Cardiac fibroblast (primary cell): ENCODE measurements around the gene KIF1A.
"Not testable (repeated sequence)": the region's sequence is repeated elsewhere in the genome, so short reads cannot be mapped to it uniquely, and the experiment has no call there.

Experiments used
- DNase-seq, 2 donors: peaks; one replicate each; pipeline versions ENCODE4 v3.0.0 to v3.0.0-alpha.2; 2010; ENCODE audit warnings: low read depth in 2 of 2
- H3K4me3 ChIP-seq, 2 donors: replicated peaks in 1 of 2; 1 replicate in 1 of 2; 2 replicates in 1 of 2; pipeline ENCODE4 v1.5.1; 2011; ENCODE audit warnings: low read depth in 2 of 2, low read length in 2 of 2, mild to moderate bottlenecking in 2 of 2, moderate library complexity in 1 of 2
- TF ChIP-seq, protein P1 (sequence below): IDR thresholded peaks from one replicate; pipeline ENCODE4 v1.5.1; 2011; ENCODE audit warnings: low read depth, mild to moderate bottlenecking, low read length, inconsistent platforms

The KIF1A gene

DNA sequence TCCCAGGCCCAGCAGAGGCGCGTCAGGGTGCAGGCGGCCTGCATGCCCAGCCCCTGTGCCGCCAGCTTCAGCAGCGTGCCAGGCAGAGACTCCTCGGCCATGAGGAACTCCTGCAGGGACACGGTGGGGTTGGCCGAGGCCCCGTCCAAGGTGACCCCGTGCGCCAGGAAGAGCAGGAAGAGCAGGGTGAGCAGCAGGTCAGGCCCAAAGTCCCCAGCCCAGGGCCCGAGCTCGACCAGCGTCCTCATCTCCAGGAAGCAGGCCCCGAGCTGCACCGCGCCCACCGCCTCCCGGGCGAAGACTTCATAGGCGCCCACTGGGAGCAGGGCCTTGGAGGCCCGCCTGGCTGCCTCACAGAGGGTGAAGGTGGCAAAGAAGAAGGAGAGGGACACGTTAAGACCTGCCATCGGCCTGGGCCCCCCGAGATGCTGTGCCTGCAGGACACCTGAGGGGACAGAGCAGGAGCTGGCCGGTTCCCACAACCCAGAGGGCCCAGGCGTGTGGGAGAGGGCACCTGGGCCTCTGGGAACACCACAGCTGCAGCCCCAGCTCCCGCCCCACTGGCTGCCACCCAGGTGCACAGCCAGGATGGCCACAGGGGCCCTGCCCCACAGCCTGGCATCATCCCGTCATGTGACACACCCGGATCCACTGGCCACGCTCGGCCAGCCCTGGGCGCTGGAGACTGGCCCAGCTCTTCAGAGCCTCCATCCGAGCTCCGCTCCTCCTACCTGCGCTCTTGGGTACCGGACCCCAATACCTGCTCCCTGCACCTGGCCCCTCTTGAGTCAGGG, 137.4 kb downstream of the KIF1A start, which contains the start of gene AQP12B:
Gene AQP12B, minus strand, starts transcription at position 455 of the 794 bp plus-strand sequence. Its CDS starts 48 bp downstream, at position 407.
- not testable (repeated sequence) for H3K4me3 ChIP-seq, DNase-seq

- H3K4me3 ChIP-seq, DNase-seq: not testable (repeated sequence)
Observed at GRCh38 chr2:240680185-240680584, 139.8 kb downstream of the KIF1A start.

GRCh38 chr2:240678909-240679308, 141.1 kb downstream of the KIF1A start:
- not testable (repeated sequence) for DNase-seq, H3K4me3 ChIP-seq

GRCh38 chr2:240678043-240678442, 142.0 kb downstream of the KIF1A start:
- H3K4me3 ChIP-seq, DNase-seq: not testable (repeated sequence)

DNA sequence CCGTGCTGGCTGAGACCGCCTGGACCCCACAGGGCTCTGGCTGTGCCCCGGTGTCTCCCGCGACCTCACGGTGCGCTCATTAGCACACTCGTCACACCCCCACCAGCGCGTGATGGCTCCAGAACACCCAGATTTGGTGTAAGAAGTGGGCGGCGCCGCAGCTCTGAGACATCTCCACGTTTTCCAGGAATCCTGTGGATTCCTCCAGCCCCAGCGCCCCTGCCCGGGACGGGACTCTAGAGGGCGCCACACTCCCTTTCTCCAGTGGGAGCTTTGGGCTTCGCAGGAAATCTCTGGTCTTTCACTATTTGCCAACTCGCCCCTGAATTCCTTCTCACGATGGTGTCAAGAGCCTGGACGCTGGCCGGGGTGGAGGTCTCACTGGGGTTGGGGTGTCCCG, 144.7 kb downstream of the KIF1A start:
- not testable (repeated sequence) for H3K4me3 ChIP-seq, DNase-seq

DNA sequence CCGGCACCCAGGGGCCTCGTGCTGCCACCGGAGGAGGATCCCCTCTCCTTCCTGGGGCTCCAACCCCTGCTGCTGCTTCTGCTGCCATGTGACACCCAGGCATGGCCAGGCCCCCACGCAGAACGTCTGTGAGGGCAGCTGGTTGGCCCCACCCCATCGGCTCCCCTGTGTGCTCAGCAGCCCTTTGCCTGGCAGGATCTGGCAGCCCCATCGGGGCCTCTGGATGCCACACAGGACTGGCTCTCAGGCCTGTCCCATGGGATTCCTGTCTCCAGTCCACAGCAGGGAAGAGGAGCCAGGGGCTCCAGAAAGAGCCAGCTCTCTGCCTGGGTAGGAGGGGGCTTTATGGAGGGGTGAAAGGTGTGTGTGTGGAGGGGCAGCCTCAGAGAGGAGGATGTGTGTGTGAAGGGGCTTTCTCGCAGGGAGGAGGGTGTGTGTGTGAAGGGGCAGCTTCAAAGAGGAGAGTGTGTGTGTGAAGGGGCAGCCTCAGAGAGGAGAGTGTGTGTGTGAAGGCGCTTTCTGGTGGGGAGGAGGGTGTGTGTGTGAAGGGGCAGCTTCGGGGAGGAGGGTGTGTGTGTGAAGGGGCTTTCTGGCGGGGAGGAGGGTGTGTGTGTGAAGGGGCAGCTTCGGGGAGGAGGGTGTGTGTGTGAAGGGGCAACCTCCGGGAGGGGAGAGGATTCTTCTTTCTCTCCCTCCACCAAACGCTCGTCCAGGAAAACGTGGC, 145.4 kb downstream of the KIF1A start:
- not testable (repeated sequence) for H3K4me3 ChIP-seq, DNase-seq

GRCh38 chr2:240672701-240673190, 147.3 kb downstream of the KIF1A start:
- H3K4me3 ChIP-seq = no peak overlapping the region
- no peak for DNase-seq
- TF ChIP-seq, protein P1, sequence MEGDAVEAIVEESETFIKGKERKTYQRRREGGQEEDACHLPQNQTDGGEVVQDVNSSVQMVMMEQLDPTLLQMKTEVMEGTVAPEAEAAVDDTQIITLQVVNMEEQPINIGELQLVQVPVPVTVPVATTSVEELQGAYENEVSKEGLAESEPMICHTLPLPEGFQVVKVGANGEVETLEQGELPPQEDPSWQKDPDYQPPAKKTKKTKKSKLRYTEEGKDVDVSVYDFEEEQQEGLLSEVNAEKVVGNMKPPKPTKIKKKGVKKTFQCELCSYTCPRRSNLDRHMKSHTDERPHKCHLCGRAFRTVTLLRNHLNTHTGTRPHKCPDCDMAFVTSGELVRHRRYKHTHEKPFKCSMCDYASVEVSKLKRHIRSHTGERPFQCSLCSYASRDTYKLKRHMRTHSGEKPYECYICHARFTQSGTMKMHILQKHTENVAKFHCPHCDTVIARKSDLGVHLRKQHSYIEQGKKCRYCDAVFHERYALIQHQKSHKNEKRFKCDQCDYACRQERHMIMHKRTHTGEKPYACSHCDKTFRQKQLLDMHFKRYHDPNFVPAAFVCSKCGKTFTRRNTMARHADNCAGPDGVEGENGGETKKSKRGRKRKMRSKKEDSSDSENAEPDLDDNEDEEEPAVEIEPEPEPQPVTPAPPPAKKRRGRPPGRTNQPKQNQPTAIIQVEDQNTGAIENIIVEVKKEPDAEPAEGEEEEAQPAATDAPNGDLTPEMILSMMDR = no peak

DNA sequence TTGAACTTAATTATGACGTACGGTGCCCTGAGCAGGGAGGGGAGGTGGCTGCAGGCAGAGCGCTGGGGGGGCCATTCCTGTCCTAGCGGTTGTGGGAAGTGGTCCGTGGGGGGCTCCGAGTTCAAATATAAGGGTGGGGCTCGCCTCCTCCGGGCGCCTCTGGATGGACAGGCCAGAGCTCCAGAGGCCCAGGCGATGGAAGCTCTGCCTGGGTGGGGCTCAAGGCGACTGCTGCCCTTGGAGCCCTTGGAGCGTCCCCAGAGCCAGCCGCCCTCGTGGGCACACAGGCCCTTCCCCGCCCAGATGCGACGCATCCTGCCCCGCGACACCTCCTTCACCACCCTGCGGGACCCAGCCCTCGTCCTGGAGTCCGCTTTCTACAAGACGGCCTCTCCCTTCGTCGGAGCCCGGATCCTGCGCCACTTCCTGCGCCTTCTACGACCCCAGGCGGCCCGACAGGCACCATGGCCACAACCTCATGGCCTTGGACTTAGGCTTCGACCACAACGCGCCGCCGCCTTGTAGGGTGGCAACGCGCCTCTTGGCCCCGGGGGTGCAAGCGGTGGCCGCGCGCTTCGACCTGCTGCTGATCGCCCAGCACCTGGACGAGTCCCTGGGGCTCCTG, 147.8 kb downstream of the KIF1A start:
- DNase-seq = no peak
- H3K4me3 ChIP-seq = no peak overlapping the region
- TF ChIP-seq, protein P1 = no peak

GRCh38 chr2:240670950-240671349, 149.1 kb downstream of the KIF1A start:
- no peak overlapping the region for H3K4me3 ChIP-seq
- DNase-seq = no peak
- TF ChIP-seq, protein P1 = no peak
